Measurements from ENCODE around the gene NFKB1.
"Not testable (repeated sequence)": the region's sequence is repeated elsewhere in the genome, so short reads cannot be mapped to it uniquely, and the experiment has no call there.

Gene NFKB1

DNA sequence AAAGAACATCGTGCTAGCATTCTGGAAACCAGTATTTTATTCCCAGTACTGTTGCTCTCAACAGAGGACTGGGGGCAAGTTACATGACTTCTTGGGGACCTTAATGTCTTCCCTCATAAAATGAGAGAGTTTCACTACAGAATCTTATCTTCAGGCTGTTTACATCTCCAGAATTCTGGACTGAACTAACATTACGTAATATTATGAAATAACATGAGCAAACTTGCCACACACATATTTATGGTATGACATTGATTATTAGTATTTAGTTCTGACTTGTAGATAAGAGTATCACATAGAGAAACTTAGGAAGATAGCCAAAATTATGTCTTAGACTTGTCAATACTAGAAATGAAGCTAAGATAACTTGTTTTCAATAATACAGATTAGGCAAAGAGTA, 68.0 kb downstream of the NFKB1 start:
- DNase-seq, result no peak

DNA sequence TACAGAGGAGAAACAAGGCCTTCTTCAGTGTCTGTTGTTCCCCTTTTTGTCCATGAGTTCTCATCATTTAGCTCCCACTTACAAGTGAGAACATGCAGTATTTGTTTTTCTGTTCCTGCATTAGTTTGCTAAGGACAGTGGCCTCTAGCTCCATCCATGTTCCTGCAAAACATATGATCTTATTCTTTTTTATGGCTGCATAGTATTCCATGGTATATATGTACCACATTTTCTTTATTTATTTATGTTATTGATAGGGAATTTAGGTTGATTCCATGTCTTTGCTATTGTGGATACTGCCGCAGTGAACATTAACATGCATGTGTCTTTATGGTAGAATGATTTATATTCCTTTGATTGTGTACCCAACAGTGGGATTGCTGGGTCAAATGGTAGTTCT, 69.1 kb downstream of the NFKB1 start:
- not testable (repeated sequence) for DNase-seq

- no peak for DNase-seq
These were observed 71.3 kb downstream of the NFKB1 start for GRCh38 chr4:102572452-102572851.

DNA sequence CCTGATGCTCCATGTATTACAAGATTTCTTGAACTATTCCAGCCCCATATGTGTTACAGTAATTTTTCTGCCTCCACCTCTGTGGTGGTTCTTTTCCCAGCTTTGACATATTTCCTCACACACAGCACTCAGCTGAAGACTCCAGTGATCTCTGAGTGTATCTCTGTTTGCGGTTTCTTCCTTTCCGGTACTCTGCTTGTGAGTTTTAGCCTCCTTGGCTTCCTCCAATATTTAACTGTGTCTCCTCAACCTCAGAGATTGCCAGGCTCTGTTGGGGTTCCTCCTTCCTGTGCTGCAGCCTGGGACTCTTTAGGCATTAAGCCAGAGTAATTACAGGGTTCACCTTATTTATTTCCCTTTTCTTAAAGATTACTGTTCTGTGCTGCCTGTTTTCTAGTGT, 73.2 kb downstream of the NFKB1 start:
- no peak for DNase-seq

GRCh38 chr4:102575369-102576129, 74.4 kb downstream of the NFKB1 start:
- no peak for DNase-seq

GRCh38 chr4:102578270-102578669, 77.1 kb downstream of the NFKB1 start:
- DNase-seq, result no peak

- no peak for DNase-seq
These were observed 77.7 kb downstream of the NFKB1 start for GRCh38 chr4:102578819-102579218.

GRCh38 chr4:102579794-102580462, 78.8 kb downstream of the NFKB1 start:
- no peak for DNase-seq

- no peak for DNase-seq
These were observed 79.3 kb downstream of the NFKB1 start for GRCh38 chr4:102580463-102580842.

DNA sequence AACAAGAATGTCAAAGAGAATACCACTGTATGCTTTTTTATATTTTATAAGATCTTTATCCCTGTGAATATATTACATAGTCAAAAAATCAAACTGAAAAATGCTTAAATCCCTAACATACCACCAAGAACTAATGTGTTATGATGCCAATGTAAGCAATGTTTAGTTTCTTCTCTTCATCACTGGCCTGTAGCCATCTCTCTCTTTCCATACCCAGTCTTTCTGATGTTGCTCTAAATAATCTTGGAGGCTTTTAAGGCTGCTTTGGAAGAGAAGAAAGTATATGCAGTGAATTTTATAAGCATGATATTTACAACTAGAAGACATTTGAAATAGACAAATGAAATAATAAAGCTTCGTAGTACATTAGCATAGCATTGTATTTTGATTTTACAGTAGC, 82.9 kb downstream of the NFKB1 start:
- no peak for DNase-seq

DNA sequence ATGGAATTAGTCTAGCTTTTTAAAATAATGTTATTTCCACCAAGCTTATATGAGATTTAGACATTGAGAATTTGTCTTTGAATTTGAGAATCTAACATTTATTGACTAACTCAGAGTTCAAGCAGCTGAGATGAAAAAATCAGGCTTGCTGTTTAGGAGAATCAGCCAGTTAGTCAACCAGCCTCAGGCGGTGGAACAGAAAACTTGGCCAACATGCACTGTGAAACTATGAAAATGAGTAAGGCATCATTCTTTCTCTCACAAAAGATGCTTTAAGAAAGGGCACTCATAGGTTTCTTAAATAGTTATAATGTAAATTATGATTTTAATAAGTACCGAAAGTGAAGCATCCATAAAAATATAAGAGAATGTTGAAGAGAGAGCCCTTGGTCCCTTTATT, 84.2 kb downstream of the NFKB1 start:
- DNase-seq, result no peak

GRCh38 chr4:102586002-102586643, 85.0 kb downstream of the NFKB1 start:
- no peak for DNase-seq

DNA sequence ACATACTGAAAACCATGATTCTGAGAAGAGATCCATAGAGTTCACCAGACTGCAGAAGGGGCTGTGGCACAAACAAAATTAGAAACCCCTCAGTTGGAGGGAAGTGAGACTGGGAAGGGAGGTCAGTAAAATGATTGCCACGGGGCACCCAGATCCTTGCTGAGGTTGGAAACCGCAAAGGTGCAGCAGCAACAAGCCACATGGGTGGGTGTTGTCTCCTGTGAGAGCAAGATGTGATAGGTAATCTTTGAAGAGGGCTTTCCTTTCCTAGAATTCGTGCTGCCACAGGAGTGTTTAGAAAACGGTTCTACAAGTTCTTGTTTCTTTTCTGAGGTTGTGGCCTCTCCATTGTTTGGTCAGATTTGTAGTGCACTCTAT, 85.5 kb downstream of the NFKB1 start:
- DNase-seq, result no peak

DNA sequence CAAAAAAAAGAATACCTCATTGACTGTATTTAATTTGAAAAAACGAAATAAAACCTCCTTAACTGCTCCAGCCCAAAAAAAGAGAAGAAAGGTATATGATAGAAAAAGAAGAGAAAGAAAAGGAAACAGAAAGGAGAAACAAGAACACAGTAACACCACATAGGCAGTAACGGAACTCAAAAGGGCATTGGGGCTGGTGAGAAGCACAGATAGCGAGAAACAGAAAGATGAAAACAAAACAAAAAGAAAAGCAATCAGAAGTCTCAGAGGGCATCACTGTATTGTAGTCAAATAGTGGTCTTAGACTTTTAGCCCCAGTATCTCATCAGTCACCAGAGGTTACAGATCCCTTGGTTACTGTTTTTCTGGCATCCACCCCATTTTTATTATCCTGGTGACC, 88.6 kb downstream of the NFKB1 start:
- no peak for DNase-seq

DNA sequence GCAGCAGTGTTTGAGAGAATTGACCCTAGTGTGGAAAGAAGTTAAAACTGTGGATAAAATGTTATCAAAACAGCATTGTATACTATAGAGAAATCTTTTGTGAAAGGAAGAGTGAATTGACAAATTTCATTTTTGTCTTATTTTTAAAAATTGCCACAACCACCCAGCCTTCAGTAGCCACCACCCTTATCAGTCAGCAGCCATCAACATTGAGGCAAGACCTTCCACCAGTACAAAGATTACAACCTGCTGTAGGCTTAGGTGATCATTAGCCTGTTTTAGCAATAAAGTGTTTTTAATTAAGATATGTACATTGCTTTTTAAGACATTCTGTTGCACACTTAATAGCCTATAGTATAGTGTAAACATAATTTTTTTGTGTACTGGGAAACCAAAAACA, 91.1 kb downstream of the NFKB1 start:
- DNase-seq, result no peak

DNA sequence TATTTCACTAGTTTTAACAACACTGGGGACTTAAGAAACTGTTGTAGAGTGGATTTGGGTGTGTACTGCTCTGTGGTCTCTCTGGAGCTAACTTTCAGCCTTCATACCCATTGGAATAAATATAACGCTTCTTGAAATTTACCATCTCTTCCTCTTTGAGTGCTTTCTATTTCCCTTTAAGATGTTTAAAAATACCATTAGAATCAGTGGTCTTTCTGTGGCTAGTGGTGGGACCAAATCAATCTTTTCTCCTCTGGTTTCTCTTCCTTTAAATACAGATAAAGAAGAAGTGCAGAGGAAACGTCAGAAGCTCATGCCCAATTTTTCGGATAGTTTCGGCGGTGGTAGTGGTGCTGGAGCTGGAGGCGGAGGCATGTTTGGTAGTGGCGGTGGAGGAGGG, 92.0 kb downstream of the NFKB1 start:
- no peak for DNase-seq

GRCh38 chr4:102594000-102594399, 92.8 kb downstream of the NFKB1 start:
- DNase-seq, result no peak

- no peak for DNase-seq
These were observed 95.4 kb downstream of the NFKB1 start for GRCh38 chr4:102596532-102596931.

- no peak for DNase-seq
These were observed 97.1 kb downstream of the NFKB1 start for GRCh38 chr4:102598086-102598761.

DNA sequence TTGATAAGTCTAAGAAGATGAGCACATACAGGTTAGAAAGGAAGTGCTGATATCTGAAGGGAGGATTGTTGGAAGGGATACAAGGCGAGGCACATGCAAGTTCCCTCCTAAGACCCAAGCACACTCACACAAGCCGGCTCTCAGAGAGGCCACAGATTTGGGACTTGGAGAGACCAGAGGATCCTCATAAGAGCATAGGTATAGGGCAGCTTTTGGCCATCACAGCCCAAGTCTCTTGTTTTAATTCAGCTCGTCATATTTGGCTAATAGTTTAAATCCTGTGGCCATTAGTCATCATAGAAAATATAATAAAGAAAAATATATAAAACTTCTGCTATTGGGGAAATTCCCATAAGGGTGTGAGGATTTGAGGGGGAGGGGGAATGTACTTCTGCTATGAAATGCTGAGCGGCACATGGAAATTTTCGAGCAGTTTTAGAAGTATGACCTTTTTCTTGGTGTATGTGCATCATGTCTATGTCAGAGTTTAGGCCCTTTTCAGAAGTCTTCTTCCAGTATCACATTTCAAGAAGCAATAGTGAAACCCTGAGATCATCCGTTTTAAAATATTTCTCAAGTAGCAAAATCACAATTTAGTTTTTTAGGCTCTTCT, 97.7 kb downstream of the NFKB1 start:
- no peak for DNase-seq

GRCh38 chr4:102599455-102599854, 98.3 kb downstream of the NFKB1 start:
- no peak for DNase-seq

DNA sequence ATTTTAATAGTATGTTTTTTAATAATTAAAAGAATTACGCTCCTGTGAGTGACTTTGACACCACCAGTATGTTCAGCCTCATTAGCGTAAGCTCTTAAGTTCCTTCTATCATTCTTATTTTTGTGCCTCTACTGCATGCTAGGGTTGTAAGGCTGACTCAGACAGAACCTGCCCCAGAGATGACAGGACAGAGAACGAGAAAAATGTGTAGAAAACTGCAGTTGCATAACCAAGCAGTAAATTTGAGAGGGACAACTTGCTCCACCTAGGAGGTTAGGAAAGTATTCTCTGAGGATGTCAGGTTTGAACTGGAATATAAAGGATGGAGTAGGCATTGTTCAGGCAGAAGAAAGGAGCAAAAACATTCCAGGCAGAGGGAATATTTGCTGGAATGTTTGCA, 98.7 kb downstream of the NFKB1 start:
- no peak for DNase-seq

DNA sequence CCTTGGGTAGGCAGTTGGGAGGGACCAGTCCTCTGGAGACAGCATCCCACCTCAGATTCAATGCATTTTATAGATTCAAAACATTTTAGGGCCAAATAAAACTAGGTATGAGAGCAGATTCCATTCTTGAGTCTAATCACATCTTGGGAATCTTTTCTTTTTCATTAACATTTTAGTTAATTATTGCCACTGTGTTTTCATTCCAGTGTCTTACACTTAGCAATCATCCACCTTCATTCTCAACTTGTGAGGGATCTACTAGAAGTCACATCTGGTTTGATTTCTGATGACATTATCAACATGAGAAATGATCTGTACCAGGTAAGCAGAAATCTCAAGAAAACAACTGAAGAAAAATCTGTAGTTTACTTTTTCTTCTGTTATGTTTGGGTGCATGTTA, 99.5 kb downstream of the NFKB1 start:
- DNase-seq, result no peak

Data from activated T-cell treated with anti-CD3 and anti-CD28 coated beads for 4 hours (primary cell).